A673 (cell line): Measurements from ENCODE around the gene TTC9B.

ENCODE experiments used
- EZH2 ChIP-seq: fragments of 200-600 bp; sonication (generic); IDR thresholded peaks from 2 replicates; pipeline ENCODE4 v1.6.1; 2017; ENCODE audit warnings: borderline replicate concordance, low read depth, mild to moderate bottlenecking, mixed read lengths, antibody characterized with exemption, low read length; ENCODE audit not compliant: poor library complexity, severe bottlenecking
- TF ChIP-seq, protein P1 (sequence below): fragments of 300-800, 200-600 bp; sonication (generic); conservative IDR thresholded peaks from 2 replicates; pipeline ENCODE4 v1.5.1; 2017; ENCODE audit warnings: low read depth, mild to moderate bottlenecking, antibody characterized with exemption, low read length, moderate library complexity, mixed read lengths

DNA sequence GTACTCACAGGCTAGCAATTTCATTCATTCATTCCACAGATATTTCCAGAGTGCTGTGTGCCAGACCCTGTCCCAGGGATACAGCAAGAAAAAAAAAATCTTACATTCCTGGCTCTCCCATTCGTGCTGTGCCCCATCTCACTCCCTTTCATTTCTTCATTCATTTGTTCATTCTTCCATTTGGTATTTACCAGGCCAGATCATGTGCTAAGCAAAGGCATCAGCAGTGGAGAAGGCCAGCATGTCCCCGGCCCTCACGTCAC lies 24.7 kb downstream of the TTC9B start:
- TF ChIP-seq, protein P1, sequence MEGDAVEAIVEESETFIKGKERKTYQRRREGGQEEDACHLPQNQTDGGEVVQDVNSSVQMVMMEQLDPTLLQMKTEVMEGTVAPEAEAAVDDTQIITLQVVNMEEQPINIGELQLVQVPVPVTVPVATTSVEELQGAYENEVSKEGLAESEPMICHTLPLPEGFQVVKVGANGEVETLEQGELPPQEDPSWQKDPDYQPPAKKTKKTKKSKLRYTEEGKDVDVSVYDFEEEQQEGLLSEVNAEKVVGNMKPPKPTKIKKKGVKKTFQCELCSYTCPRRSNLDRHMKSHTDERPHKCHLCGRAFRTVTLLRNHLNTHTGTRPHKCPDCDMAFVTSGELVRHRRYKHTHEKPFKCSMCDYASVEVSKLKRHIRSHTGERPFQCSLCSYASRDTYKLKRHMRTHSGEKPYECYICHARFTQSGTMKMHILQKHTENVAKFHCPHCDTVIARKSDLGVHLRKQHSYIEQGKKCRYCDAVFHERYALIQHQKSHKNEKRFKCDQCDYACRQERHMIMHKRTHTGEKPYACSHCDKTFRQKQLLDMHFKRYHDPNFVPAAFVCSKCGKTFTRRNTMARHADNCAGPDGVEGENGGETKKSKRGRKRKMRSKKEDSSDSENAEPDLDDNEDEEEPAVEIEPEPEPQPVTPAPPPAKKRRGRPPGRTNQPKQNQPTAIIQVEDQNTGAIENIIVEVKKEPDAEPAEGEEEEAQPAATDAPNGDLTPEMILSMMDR: no peak
- TF ChIP-seq EZH2: no peak
